Activated CD4-positive, alpha-beta memory T cell treated with anti-CD3 and anti-CD28 coated beads, Interleukin-2, amount 10 ng/mL, durations not matched to agents 7 days and 5 days (primary cell): Measurements from ENCODE around the gene TAF5L. TPM values are rescaled to one million over a fixed set of nuclear protein-coding genes. Genes with fewer than 3 reads are reported as not detected.

ENCODE experiments used
- CTCF ChIA-PET: fragments of 350-600 bp; sonication (Branson Sonifier 250); formaldehyde crosslinking; loops from one replicate; lab custom pipeline; 2021; ENCODE audit warnings: antibody characterized with exemption, inconsistent platforms; lab: Charles Lee
- POLR2A ChIA-PET: fragments of 350-600 bp; sonication (Branson Sonifier 250); formaldehyde crosslinking; loops from one replicate; lab custom pipeline; 2021; ENCODE audit warnings: antibody characterized with exemption; lab: Charles Lee
- DNase-seq: peaks from one replicate; pipeline ENCODE4 v3.0.0-alpha.2; 2020
- H3K27ac Mint-ChIP-seq: one replicate; pipeline ENCODE4 v1.8.0; 2021; ENCODE audit warnings: mild to moderate bottlenecking, mixed read lengths
- H3K27me3 Mint-ChIP-seq: one replicate; pipeline ENCODE4 v1.8.0; 2021; ENCODE audit warnings: mixed read lengths
- H3K36me3 Mint-ChIP-seq: one replicate; pipeline ENCODE4 v1.8.0; 2021; ENCODE audit warnings: low read depth, mixed read lengths
- H3K4me1 Mint-ChIP-seq: one replicate; pipeline ENCODE4 v1.8.0; 2021; ENCODE audit warnings: mixed read lengths
- H3K4me3 Mint-ChIP-seq: one replicate; pipeline ENCODE4 v1.8.0; 2021; ENCODE audit warnings: mild to moderate bottlenecking, mixed read lengths
- H3K9me3 Mint-ChIP-seq: one replicate; pipeline ENCODE4 v1.8.0; 2021; ENCODE audit warnings: mixed read lengths
- total RNA-seq, 2 experiments: library from RNA; stranded (reverse); gene quantifications; one replicate each; pipeline ENCODE4 v1.2.3, GENCODE V29; 2021

TAF5L gene
- total RNA-seq, 2 experiments from 2014 or later = 21.0 to 23.9 TPM

- Mint-ChIP-seq H3K27me3 (no peaks in the 10 kb centered on the region), H3K9me3 (no peaks in the 10 kb centered on the region), H3K4me3 (no peak overlapping the region), H3K27ac (no peak overlapping the region), H3K4me1 (peaks cover 35% of the 10 kb centered on the region), H3K36me3 (peaks cover 9% of the 10 kb centered on the region)
- no peak for DNase-seq
- POLR2A ChIA-PET = interaction anchor here (1.0 kb wide), 1 partner anchor 12 kb away, joined by 4 read pairs; no protein-coding TSS in a partner anchor
- CTCF ChIA-PET = interaction anchor here (1.2 kb wide), 1 partner anchor 39 kb away, joined by 3 read pairs; no protein-coding TSS in a partner anchor
Measured at GRCh38 chr1:229619614-229620013, 6.3 kb downstream of the TAF5L start.

DNA sequence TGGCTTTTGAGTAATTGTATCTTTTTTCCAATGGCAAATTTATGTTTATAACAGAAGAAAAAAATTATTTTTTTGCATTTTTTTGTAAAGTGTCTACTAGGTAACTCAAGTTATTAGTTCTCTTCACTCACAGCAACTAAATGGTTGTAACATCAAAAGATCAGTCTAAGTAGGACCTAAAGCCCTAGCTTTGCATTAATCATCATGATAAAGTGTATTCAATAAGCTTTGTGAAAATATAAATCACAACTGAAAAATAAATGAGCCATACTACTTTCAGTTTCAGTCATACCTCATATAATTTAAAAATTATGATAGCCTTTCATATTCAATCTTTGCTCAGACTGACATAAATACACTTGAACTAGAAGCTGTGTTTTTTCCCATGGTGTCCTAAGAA, 6.9 kb downstream of the TAF5L start:
- POLR2A ChIA-PET = interaction anchor here (1.0 kb wide), 1 partner anchor 12 kb away, joined by 4 read pairs; no protein-coding TSS in a partner anchor
- DNase-seq = no peak
- Mint-ChIP-seq H3K27me3 (no peaks in the 10 kb centered on the region), H3K27ac (no peak overlapping the region), H3K36me3 (peaks cover 8% of the 10 kb centered on the region), H3K4me1 (peaks cover 29% of the 10 kb centered on the region), H3K4me3 (no peak overlapping the region), H3K9me3 (no peaks in the 10 kb centered on the region)
- CTCF ChIA-PET = interaction anchor here (1.2 kb wide), 1 partner anchor 40 kb away, joined by 3 read pairs; no protein-coding TSS in a partner anchor

DNA sequence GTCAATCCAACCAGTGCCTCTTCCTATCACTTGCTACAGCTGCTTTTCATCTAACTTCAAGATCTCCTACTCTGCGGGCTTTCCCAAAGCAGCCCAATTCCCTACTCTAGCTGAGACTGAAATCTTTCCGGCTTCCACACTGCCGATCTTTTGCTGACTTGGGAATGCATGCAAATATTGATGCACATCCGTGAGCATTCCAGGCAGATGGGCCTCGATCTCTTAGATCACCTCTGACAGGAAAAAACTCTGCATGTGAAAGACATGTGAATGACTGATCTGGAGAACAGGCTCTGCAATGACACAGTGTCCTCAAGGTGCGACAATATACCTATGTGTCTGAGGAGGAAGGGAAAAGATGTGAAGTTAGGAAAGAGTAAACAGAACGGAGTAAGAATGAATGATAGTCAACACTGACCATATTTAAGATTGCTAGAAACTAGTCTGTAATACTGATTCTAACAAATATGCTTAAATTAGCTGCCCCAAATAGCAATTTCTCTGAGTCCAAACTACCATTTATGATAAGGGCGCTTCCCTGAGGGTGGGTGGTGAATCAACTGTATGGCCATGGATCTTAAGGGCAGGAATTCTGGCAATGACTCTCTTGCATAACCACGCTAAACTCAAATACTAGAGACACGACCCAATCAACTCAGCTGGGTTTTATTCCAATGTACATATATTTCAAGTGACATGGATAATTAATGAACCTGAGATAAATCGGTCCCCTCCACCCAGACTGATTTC, 8.4 kb downstream of the TAF5L start:
- peaks cover 9% of the 10 kb centered on the region for H3K36me3 Mint-ChIP-seq
- H3K27me3 Mint-ChIP-seq = no peaks in the 10 kb centered on the region
- ChIA-PET POLR2A (no interaction called here), CTCF (interaction anchor here (0.8 to 1.0 kb wide), 2 partner anchors 9 to 59 kb away, joined by 3 to 4 read pairs; no protein-coding TSS in a partner anchor)
- H3K9me3 Mint-ChIP-seq = no peaks in the 10 kb centered on the region
- no peak overlapping the region for H3K27ac Mint-ChIP-seq
- H3K4me3 Mint-ChIP-seq = no peak overlapping the region
- no peak for DNase-seq
- peaks cover 21% of the 10 kb centered on the region for H3K4me1 Mint-ChIP-seq

DNA sequence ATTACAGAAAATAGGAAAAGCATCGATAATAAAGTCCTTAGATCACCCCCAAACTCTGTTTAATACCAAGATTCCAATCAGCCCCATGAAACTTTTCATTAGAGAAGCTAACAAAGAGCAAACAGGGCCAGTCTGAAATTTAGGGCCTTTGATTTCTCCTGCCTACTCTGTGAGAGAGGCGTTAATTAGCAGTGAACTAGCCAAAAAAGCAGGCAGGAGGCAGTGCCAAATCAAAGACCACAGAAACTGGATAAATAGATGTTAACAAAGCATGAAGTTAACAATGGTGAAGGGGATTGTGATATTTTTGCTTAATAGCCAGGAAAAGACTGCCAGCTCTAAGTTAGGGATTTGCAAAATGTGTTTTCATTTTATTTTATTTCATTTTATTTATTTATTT, 11.2 kb downstream of the TAF5L start:
- ChIA-PET CTCF (no interaction called here), POLR2A (no interaction called here)
- Mint-ChIP-seq H3K27ac (no peak overlapping the region), H3K27me3 (no peaks in the 10 kb centered on the region), H3K9me3 (no peaks in the 10 kb centered on the region), H3K4me3 (no peak overlapping the region), H3K4me1 (peaks cover 8% of the 10 kb centered on the region), H3K36me3 (peaks cover 35% of the 10 kb centered on the region)
- DNase-seq = no peak

GRCh38 chr1:229613938-229614337, 12.0 kb downstream of the TAF5L start:
- POLR2A ChIA-PET = no interaction called here
- no peak overlapping the region for H3K27ac Mint-ChIP-seq

GRCh38 chr1:229608590-229608989, 17.3 kb downstream of the TAF5L start:
- CTCF ChIA-PET = no interaction called here
- POLR2A ChIA-PET = no interaction called here
- DNase-seq = no peak
- Mint-ChIP-seq H3K9me3 (no peaks in the 10 kb centered on the region), H3K27me3 (no peaks in the 10 kb centered on the region), H3K36me3 (peaks cover 64% of the 10 kb centered on the region), H3K4me1 (no peaks in the 10 kb centered on the region), H3K4me3 (no peak overlapping the region), H3K27ac (no peak overlapping the region)

More at GRCh38 chr1:229613938-229614337, 12.0 kb downstream of the TAF5L start:
- Mint-ChIP-seq H3K9me3 (no peaks in the 10 kb centered on the region), H3K36me3 (peaks cover 42% of the 10 kb centered on the region), H3K4me3 (no peak overlapping the region), H3K4me1 (peaks cover under 1% of the 10 kb centered on the region), H3K27me3 (no peaks in the 10 kb centered on the region)
- no peak for DNase-seq
- CTCF ChIA-PET = no interaction called here

DNA sequence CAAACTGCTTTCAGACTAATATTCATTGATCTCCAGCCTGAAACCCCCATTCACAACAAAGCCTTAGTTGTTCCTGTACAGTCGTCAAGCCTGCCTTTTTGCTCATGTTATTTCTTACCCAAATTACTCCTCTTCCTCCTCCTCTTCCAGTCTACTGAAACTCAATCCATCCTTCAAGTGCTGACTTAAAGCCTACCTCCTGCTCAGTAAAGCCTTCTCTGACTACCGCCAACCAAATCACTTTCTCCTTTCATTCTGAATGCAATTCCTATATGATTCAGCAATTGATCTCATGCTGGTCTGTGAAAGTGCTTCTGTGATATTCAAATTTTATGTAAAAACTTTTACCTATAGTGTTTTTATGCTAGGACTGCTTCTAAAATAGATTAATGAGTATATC, 18.6 kb downstream of the TAF5L start:
- peaks cover 58% of the 10 kb centered on the region for H3K36me3 Mint-ChIP-seq

GRCh38 chr1:229603371-229604005, 22.4 kb downstream of the TAF5L start:
- Mint-ChIP-seq H3K27me3 (no peaks in the 10 kb centered on the region), H3K36me3 (peaks cover 51% of the 10 kb centered on the region), H3K27ac (no peak overlapping the region)

More for the DNA sequence above, 18.6 kb downstream of the TAF5L start:
- no peak overlapping the region for H3K27ac Mint-ChIP-seq
- no peaks in the 10 kb centered on the region for H3K27me3 Mint-ChIP-seq
- H3K9me3 Mint-ChIP-seq = no peaks in the 10 kb centered on the region
- POLR2A ChIA-PET = no interaction called here
- DNase-seq = no peak
- H3K4me3 Mint-ChIP-seq = no peak overlapping the region
- CTCF ChIA-PET = no interaction called here
- no peaks in the 10 kb centered on the region for H3K4me1 Mint-ChIP-seq

DNA sequence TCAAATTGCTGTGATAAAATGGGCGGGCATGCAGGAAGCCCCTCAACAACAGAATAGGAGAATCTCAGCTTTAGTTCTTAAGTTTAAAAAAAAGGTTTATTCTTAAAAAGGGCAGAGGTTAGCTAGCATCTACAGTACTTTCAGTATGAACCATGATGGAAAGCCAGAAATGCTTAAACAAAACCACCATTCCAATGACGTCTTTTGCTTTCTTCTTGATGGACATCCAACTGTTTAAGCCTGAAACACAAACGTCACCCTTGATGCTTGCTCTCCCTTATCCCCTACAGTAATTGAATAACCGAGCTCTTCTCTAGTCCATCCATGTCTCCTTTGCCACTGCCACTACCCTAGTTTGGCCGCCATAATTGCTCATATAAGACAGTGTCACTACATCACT, 25.7 kb downstream of the TAF5L start:
- peaks cover 48% of the 10 kb centered on the region for H3K36me3 Mint-ChIP-seq
- CTCF ChIA-PET = interaction anchor here (1.0 to 1.7 kb wide), 3 partner anchors 13 to 41 kb away, joined by 3 to 4 read pairs (median 4); no protein-coding TSS in a partner anchor

More at GRCh38 chr1:229603371-229604005, 22.4 kb downstream of the TAF5L start:
- Mint-ChIP-seq H3K4me3 (no peak overlapping the region), H3K9me3 (no peaks in the 10 kb centered on the region), H3K4me1 (peaks cover 6% of the 10 kb centered on the region)
- CTCF ChIA-PET = no interaction called here
- DNase-seq = no peak
- POLR2A ChIA-PET = no interaction called here

DNA sequence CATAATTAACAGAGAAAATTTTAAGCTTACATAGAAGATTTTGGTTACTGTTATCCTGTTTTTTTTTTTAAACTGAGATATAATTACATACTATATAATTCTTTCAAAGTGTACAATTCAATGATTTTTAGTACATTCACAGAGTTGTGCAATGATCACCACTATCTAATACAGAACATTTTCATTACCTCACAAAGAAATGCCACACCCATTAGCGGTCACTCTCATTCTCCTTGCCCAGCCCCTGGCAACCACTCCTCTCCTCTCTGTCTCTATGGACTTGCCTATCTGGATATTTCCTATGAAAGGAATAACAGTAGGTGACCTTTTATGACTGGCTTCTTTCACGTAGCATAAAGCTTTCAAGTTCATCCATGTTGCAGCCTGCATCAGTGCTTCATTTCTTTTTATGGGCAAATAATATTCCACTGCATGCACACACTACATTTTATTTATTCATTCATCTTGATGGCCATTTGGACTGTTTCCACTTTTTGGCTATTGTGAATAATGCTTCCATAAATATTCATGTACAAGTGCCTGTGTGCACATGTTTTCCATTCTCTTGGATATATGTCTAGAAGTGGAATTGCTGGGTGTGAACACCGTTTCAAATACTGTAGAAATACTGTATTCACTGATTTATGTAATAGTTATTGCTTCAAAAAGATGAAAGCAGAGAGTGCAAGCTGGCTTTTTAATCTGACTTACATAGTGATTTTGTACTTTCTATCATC, 26.5 kb downstream of the TAF5L start:
- no peaks in the 10 kb centered on the region for H3K9me3 Mint-ChIP-seq
- H3K27me3 Mint-ChIP-seq = no peaks in the 10 kb centered on the region
- CTCF ChIA-PET = interaction anchor here (1.7 kb wide), 1 partner anchor 19 kb away, joined by 4 read pairs; no protein-coding TSS in a partner anchor
- H3K36me3 Mint-ChIP-seq = peaks cover 52% of the 10 kb centered on the region
- no peak overlapping the region for H3K27ac Mint-ChIP-seq
- H3K4me3 Mint-ChIP-seq = no peak overlapping the region
- POLR2A ChIA-PET = no interaction called here
- no peak for DNase-seq
- peaks cover 10% of the 10 kb centered on the region for H3K4me1 Mint-ChIP-seq

More for the DNA sequence above, 25.7 kb downstream of the TAF5L start:
- Mint-ChIP-seq H3K4me1 (peaks cover 10% of the 10 kb centered on the region), H3K27ac (no peak overlapping the region), H3K27me3 (no peaks in the 10 kb centered on the region), H3K9me3 (no peaks in the 10 kb centered on the region), H3K4me3 (no peak overlapping the region)
- no peak for DNase-seq
- POLR2A ChIA-PET = no interaction called here

GRCh38 chr1:229597877-229598276, 28.0 kb downstream of the TAF5L start:
- Mint-ChIP-seq H3K27ac (no peak overlapping the region), H3K4me1 (peaks cover 10% of the 10 kb centered on the region), H3K27me3 (no peaks in the 10 kb centered on the region), H3K4me3 (no peak overlapping the region), H3K36me3 (peaks cover 57% of the 10 kb centered on the region), H3K9me3 (no peaks in the 10 kb centered on the region)
- ChIA-PET POLR2A (no interaction called here), CTCF (no interaction called here)
- no peak for DNase-seq

DNA sequence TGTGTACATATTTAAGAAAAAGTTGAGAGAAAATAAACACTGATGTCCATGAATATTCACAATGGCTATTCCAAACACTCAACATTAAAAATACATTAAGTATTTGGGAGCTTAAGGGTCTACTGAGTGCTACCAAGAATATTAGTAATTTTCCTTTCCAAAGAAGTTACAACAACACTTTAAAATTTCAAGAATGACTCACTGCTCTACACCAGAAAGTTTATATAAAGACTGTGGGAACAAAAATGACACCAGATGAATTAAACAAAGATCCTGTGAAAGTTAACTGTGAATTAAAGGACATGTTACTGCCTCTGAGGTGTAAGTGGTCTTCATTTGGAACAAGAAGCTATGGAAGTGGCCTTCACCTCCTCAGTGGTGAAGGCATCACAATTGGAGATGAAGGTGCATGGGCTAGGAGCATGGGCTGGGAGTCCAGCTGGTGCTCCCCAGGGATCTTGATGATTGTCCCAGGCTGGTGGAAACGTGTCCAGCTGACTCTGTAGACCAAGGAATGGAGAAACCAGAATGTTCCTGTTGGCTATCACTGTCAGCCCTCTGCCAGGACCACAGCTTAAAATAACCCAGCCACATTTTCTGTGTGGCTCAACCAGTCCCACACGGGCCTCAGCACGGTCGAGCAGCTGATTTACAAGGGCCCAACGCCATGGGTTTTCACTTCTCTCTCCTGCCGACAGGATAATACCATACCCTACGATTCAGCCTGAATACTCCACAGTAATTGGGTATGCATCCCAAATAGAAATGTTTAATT, 28.8 kb downstream of the TAF5L start:
- Mint-ChIP-seq H3K36me3 (peaks cover 52% of the 10 kb centered on the region), H3K9me3 (no peaks in the 10 kb centered on the region), H3K27me3 (no peaks in the 10 kb centered on the region), H3K4me1 (peaks cover 10% of the 10 kb centered on the region), H3K27ac (no peak overlapping the region), H3K4me3 (no peak overlapping the region)
- ChIA-PET CTCF (interaction anchor here (0.7 kb wide), 1 partner anchor 38 kb away, joined by 3 read pairs; the partner anchor contains the start of gene ABCB10), POLR2A (no interaction called here)
- no peak for DNase-seq
